ENCODE data around the gene CWH43. TPM values are rescaled to one million over a fixed set of nuclear protein-coding genes. Genes with fewer than 3 reads are reported as not detected.

CWH43 gene
- total and polyA plus RNA-seq, 9 of the 15 experiments (the other 6 are each of a cell fraction or from before 2014, with no cell fraction given), result not detected

DNA sequence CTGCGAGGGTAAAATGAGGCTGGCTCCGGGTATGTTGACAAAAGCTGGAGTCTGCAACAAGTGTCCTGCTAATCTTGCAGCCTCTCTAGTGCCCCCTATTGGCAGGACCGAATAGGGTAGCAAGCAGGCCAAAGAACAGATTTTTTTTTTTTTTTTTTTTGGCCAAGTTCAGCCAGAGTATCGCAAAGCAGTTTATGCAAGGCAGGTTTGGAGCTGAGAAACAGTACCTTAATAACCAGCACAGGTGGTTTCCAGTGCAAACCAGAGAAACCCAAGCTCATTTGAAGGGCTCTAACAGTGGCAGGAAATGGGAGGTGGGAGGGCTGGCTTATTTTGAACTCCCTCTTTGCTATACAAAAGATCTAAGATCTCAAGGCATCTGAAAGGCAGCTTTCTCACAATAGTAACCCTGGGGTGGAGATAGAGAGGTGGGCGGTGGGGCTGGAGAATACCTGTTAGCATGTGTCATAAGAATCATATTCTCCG, 41.3 kb upstream of the CWH43 start:
- peak; percentile 79 for ATAC-seq
- no peak overlapping the region for H3K4me3 ChIP-seq
- no peaks in the 10 kb centered on the region for H3K9me1 ChIP-seq (ENCODE audit: control insufficient read depth, insufficient read depth, low read length)
- peak; percentile 72 for FAIRE-seq
- no peaks in the 10 kb centered on the region for H4K20me1 ChIP-seq (replicated peaks; ENCODE audit: control insufficient read depth, insufficient read depth, low read length)
- intact Hi-C loops (cut with micrococcal nuclease) (no loop called here), in situ Hi-C loops (cut with MboI) (no loop called here)
- no peak overlapping the region for H3K27ac ChIP-seq (ENCODE audit: extremely low read depth, low read depth, low read length)
- WGBS (ENCODE audit: insufficient coverage, low coverage, missing lambda C conversion rate), result 36% methylated on average over 6 of the region's 6 CpGs
- H3K36me3 ChIP-seq (ENCODE audit: control insufficient read depth, insufficient read depth, low read length), result no peaks in the 10 kb centered on the region
- no peaks in the 10 kb centered on the region for H3K79me2 ChIP-seq (ENCODE audit: control insufficient read depth, insufficient read depth, low read length)
- peak overlapping the region; percentile 49 for H2AFZ ChIP-seq (ENCODE audit: low read depth, low read length)
- DNase-seq (ENCODE audit: extremely low read depth in 1 of 4, low spot score in 3 of 4), result peak; percentile 38 to 69 (median 50)
- H3K27me3 ChIP-seq (ENCODE audit: control insufficient read depth in 2 of 2, insufficient read depth in 2 of 2, low read length in 2 of 2), result peaks cover 0 to 4% of the 10 kb centered on the region in 2 experiments; a peak in 1 of 5 replicates
- TF ChIP-seq GMEB1 (CRISPR knock-in tag; IDR thresholded peaks at IDR 0.05) (no peak), XRCC5 (IDR thresholded peaks at IDR 0.05; ENCODE audit: low read depth, low read length) (0 out of 2 replicates have a peak, but pooled peaks have one; percentile 32), TSC22D4 (tag; IDR thresholded peaks at IDR 0.05) (no peak), ZNF384 (IDR thresholded peaks at IDR 0.05; ENCODE audit: low read depth, low read length) (peak; percentile 96), KLF16 (IDR thresholded peaks at IDR 0.05) (0 out of 2 replicates have a peak, but pooled peaks have one; percentile 16), RAD21 (CRISPR knock-in tag; conservative IDR thresholded peaks at IDR 0.05 in 1 of 2, IDR thresholded peaks at IDR 0.05 in 1 of 2) (peak in 1 of 2 experiments; percentile 39; a peak in 2 of 4 replicates), FOXJ3 (CRISPR knock-in tag; IDR thresholded peaks at IDR 0.05) (no peak)
- TF ChIP-seq, protein P1, sequence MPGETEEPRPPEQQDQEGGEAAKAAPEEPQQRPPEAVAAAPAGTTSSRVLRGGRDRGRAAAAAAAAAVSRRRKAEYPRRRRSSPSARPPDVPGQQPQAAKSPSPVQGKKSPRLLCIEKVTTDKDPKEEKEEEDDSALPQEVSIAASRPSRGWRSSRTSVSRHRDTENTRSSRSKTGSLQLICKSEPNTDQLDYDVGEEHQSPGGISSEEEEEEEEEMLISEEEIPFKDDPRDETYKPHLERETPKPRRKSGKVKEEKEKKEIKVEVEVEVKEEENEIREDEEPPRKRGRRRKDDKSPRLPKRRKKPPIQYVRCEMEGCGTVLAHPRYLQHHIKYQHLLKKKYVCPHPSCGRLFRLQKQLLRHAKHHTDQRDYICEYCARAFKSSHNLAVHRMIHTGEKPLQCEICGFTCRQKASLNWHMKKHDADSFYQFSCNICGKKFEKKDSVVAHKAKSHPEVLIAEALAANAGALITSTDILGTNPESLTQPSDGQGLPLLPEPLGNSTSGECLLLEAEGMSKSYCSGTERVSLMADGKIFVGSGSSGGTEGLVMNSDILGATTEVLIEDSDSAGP (CRISPR knock-in tag; IDR thresholded peaks at IDR 0.05), result no peak
- TF ChIP-seq, protein P2, sequence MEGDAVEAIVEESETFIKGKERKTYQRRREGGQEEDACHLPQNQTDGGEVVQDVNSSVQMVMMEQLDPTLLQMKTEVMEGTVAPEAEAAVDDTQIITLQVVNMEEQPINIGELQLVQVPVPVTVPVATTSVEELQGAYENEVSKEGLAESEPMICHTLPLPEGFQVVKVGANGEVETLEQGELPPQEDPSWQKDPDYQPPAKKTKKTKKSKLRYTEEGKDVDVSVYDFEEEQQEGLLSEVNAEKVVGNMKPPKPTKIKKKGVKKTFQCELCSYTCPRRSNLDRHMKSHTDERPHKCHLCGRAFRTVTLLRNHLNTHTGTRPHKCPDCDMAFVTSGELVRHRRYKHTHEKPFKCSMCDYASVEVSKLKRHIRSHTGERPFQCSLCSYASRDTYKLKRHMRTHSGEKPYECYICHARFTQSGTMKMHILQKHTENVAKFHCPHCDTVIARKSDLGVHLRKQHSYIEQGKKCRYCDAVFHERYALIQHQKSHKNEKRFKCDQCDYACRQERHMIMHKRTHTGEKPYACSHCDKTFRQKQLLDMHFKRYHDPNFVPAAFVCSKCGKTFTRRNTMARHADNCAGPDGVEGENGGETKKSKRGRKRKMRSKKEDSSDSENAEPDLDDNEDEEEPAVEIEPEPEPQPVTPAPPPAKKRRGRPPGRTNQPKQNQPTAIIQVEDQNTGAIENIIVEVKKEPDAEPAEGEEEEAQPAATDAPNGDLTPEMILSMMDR (IDR thresholded peaks at IDR 0.05 in 2 of 3, conservative IDR thresholded peaks at IDR 0.05 in 1 of 3; ENCODE audit: insufficient read depth in 2 of 3, low read depth in 1 of 3, low read length in 3 of 3), result peak; percentile 58 to 80 (median 65)
- no TSS peak for BruUV-seq (replicated peaks)
- CTCF ChIA-PET (ENCODE audit: low intra/inter-chr PET ratio), result interaction anchor here (0.6 kb wide), 1 partner anchor 10 kb away, joined by 5 read pairs; no protein-coding TSS in a partner anchor
- POLR2A ChIA-PET, result no interaction called here
- H3K9me3 ChIP-seq (replicated peaks; ENCODE audit: control insufficient read depth, insufficient read depth, low read depth, low read length), result no peaks in the 10 kb centered on the region
- H3K4me1 ChIP-seq (replicated peaks in 1 of 2; ENCODE audit: control insufficient read depth in 2 of 2, insufficient read depth in 2 of 2, low read length in 2 of 2), result no peaks in the 10 kb centered on the region; a peak in 2 of 5 replicates
- no peak overlapping the region for H3K4me2 ChIP-seq (ENCODE audit: insufficient read depth, low read length)
- no peak overlapping the region for H3K9ac ChIP-seq (ENCODE audit: insufficient read depth in 1 of 2, low read depth in 2 of 2, low read length in 2 of 2)
